ENCODE measurements around the gene OCA2.

Gene OCA2

DNA sequence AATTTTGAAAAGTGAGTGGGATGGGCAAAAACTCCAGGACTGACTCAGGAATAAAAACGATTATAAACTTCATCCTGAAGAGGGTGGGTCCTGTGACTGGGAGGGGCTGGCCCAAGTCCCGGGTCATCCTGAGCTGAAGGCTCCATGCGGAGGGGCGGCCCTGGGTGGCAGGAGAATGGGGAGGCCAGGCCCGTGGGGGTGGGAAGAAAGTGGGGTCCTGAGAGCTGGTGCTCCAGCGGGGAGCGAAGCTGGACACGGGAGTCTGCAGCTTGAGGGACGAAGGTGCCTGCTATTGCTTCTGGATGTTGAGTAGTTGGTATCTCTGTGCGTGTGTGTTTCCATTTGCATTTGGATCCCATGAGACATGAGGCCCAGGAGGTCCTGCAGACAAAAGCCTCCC, 4.7 kb upstream of the OCA2 start:
- no peak for DNase-seq

- DNase-seq: no peak
Measured at GRCh38 chr15:28101983-28102441, 2.9 kb upstream of the OCA2 start.

- no peak for DNase-seq
Measured at GRCh38 chr15:28101201-28101600, 2.1 kb upstream of the OCA2 start.

GRCh38 chr15:28100516-28101195, 1.5 kb upstream of the OCA2 start:
- no peak for DNase-seq

DNA sequence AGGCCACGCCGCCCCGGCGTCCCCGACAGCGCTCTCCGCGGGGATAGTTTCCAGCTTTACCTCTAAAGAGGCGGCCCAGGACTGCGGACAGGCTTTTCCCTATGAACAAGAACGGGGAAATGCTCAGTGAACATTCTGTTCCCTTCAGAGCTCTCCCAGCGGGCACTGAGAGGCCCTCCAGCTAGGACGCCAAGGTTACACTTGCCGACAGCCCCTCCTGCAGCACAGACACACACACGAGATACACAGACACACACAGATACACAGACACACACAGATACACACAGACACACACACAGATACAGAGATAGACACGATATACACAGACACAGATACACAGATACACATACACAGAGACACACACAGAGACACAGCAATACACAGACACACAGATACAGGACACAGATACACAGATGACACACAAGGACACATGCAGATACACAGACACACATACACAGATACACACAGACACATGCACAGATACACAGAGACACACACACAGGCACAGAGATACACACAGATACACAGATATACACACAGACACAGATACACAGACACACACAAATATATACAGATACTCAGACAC, 533 bp upstream of the OCA2 start:
- no peak for DNase-seq

- no peak for DNase-seq
Measured at GRCh38 chr15:28098360-28098765, 752 bp downstream of the OCA2 start.

DNA sequence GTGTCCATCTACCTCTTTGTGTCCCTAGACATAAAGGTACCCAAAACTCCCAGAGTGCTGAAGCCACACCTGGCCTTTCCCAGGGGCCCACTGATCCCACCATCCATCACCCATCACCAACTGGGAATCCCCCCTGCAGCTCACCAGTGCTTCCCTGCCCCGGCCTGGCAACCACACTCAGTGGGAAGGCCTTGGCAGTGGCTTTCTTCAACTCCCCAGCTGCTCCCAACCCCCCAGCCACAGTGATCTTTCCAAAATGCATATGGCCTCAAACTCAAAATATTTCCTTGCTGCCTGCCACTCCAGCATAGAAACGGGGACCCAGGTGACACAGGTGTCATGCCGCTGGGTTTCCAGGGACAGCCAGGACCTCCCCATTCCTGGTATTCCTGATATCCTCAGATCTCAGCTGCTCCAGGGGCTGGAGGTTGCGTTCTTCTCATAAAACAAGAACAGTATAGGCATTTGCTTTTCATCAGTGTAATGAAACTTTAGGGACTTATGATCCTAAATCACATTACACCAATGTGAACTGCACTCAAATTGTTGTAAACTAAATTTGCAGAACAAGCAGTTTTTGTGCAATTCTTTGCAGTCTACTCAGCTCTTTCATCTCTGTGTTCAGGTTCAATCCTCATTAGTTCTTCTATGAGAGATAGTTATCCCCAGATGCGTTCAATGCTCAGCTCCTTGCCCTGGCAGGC, 1.3 kb downstream of the OCA2 start:
- DNase-seq: no peak

GRCh38 chr15:28096670-28097431, 2.3 kb downstream of the OCA2 start:
- no peak for DNase-seq

DNA sequence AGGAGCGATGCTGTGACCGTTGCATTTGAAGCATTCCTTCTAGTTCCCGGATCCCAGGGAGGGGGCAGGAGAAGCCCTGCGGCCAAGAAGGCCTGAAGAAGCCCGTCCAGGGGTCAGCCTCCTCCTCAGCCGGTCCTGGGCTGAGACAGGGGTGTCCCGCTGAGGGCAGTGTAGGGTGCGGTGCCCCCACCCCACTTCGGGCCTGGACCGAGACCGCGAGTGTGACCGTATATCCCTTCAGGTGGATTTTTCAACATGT, 2.8 kb downstream of the OCA2 start:
- no peak for DNase-seq

DNA sequence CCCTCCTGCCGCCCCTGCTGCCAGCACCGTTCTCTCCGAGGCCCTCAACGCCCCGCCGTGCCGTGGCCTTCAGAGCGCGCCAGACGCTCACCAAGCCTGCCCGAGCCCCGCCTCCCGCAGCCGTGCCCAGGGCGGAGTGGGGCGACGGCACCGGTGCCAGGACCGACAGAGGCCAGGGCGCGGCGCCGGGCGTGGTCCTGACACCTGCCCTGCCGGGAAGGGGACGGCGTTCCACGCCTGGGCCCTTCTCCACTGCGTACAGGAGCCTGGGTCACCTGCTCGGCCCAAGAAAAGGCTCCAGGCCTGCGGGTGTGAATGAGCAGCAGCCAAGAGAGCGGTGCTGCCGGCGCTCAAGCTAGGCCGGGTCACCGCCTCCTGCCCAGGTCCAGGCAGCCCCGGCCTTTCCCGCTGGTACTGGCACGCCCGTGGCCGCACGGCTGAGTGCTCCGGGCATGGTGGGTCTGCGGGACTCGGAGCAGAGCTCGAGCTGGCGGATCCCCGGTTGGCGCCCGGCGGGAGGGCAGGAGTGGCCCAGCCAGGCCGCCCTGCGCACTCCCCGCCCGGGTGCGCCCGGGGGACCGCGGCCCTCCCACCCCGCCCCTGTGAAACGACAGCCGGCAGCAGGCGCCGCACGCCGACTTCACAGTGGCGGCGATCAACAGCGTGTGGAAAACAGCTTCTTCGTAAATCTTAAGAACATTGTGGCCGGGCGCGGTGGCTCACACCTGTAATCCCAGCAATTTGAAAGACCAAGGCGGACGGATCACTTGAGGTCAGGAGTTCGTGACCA, 4.2 kb downstream of the OCA2 start:
- DNase-seq: no peak

DNA sequence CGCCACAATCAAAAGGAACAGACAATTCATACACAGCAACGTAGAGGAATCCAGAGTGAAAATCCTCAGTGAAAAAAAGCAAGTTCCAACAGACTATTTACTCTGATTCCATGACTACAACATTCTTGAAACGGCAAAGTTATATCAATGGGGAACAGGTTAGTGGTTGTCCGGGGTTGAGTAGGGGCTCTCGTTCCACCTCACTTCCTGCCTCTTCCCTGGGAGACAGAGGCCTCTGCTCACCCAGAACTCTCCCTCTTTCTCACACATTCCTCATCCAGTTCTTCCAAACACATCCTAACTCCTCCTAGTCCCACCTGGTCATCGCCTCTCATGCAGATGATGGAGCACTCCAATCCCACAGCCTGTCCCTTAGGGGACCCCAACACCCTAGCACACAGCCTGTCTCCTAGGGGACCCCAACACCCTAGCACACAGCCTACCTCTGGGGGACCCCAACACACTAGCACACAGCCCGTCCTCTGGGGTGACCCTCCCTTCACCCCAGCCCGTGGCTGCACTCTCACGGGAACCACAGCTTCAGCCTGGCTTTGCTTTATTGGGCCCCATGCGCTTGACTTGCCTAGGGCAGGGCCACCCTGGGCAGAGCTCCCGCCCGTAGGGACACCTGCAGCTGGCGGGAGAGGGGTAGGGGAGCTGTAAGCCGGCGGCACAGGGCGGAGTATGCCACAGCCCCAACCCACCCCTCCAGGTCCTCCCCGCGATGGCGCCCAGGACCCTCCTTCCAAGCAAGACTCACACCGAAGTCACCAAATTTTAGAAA, 5.2 kb downstream of the OCA2 start:
- no peak for DNase-seq

- no peak for DNase-seq
Measured at GRCh38 chr15:28091313-28091712, 7.8 kb downstream of the OCA2 start.

GRCh38 chr15:28086175-28086703, 12.9 kb downstream of the OCA2 start:
- DNase-seq: peak; percentile 56

GRCh38 chr15:28085489-28086174, 13.5 kb downstream of the OCA2 start:
- DNase-seq: no peak

DNA sequence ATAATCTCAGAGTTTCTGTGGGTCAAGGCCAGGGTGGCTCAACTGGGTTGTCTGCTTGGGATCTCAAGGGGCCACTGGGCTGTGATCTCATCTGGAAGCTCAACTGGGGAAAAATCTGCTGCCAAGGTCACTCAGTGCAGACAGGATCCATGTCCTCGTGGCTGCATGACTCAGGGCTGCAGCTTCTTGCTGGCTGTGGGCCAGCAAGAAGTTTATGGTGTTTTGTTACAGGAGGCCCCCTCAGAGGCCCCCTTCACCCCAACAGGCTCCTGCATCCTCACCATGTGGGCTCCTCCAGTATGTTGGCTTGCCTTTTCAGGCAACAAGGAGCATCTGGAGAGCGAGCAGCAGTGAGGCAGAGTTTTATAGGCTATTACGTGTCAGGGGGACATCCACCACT, 14.6 kb downstream of the OCA2 start:
- DNase-seq: no peak

- DNase-seq: no peak
Measured at GRCh38 chr15:28082891-28083684, 16.0 kb downstream of the OCA2 start.

- DNase-seq: no peak
Measured at GRCh38 chr15:28081594-28081993, 17.5 kb downstream of the OCA2 start.

- no peak for DNase-seq
Measured at GRCh38 chr15:28080386-28080785, 18.7 kb downstream of the OCA2 start.

GRCh38 chr15:28079313-28079969, 19.7 kb downstream of the OCA2 start:
- DNase-seq: no peak

DNA sequence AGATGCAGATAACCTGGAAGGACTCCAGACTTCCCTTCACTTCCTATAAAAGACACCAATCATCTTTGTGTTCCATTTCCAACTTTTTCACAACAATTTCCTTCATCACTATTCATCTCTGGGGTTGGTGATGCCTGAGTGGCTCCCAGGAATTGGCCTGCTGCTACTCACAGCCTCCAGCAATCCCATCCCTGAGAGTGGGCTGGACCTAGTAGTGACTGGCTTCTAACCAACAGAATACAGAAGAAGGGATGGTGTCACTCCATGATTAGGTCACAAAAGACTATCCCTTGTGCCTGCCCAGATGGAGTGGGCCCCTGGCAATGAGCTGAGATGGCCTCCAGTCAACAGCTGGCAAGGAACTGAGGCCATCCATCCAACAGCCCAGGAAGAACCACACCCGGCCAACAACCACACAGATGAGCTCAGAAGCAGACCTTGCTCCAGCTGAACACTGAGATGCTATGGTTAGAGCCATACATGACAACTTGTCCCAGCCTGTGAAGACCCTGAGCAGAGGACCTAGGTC, 20.9 kb downstream of the OCA2 start:
- DNase-seq: no peak

All from NK-92 treated with Interleukin-12 subunit alpha and Interleukin-12 subunit beta, amount 100 ng/mL, for 24 hours (cell line).